MV-4-11 (cell line): ENCODE results near the gene POU5F1.

Source experiments
- DNase-seq: peaks from one replicate; lab custom pipeline; 2025; lab: John Stamatoyannopoulos, UW

Gene POU5F1

DNA sequence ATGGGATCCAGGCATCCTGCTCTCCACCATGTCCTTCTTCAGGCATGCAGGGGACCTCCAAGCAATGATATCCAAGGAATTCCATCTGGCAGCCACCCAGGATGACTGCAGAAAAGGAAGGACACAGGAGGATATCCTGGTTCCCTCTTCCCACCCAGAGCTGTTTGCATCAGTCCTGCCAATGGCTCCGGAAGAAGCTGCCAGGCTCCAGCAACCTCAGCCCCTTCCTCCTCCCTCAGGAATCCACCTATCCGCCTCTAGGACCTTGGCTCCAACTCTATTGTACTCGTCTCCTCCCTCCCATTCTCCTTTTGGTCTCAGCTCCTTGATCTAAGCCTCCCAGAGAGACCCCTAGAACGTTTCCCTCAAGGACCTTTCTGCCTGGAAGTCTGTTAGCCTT, 30.9 kb downstream of the POU5F1 start:
- DNase-seq, result no peak

DNA sequence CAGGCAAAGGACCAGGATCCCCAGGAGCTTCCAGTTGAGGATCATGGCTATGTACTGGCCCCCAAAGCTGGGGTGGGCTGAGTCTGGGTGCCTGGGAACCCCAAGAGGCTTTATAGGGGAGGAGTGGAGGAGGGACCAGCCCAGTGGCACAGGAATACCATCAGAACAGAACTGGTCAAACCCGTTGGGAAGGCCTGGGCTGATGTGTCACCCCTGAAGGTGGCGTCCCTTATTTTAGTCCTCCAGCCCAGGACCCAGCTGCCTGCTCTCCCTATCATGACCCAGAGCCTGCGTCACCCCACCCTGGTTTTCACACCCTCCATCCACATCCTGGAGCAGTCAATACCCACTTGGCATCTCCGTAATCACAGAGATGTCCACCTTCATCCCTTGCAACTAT, 31.5 kb downstream of the POU5F1 start, which contains the start of gene PSORS1C2:
PSORS1C2 (minus strand) TSS at position 85 of the 400 bp plus-strand sequence; CDS start at position 45, 40 bp downstream.
- DNase-seq, result no peak

DNA sequence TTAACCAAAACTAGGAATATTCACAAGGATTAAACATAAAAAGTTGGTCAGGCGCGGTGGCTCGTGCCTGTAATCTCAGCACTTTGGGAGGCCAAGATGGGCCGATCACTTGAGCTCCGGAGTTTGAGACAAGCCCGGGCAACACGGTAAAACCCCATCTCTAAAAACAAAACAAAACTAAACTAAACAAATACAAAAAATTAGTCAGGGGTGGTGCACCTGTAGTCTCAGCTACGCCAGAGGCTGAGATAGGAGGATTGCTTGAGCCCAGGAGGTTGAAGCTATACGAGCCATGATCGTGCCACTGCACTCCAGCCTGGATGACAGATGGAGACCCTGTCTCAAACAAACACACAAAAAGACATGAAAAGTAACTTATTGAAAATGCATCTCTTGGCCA, 34.8 kb downstream of the POU5F1 start:
- DNase-seq, result no peak

DNA sequence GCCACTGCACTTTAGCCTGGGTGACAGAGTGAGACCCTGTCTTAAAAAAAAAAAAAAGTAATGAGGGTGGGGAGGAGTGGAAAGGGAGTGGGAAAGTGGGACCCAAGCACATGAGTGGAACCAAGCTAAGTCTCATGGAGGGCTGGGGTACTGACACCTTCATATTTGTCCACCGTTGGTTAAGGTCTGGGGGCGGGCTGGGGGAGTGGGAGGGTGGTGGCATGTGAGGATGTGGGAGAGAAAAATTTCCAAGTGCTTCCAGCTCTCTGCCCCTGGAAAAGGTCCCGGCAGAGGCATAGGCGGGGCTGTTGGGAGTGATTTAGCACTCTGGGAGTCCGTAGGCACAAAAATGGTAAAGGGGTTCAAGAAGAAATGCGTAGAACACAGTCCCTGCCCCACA, 37.7 kb downstream of the POU5F1 start:
- no peak for DNase-seq

DNA sequence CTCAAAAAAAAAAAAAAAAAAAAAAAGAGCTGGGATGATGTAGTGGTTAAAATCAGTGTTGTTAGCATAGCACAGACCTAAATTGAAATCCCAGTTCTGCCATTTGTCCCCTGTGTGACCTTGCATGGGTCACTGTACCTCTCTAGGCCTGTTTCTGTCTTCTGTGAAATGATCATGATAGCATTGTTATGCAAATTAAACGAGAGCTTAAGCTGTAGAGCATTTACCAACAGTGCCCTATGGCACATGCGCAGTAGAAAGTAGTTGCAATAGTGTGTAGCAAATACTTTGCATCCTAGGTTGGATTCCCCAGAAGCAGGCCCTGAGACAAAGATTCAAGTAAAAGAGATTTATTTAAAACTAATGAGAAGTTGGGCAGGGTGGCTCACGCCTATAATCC, 38.9 kb downstream of the POU5F1 start:
- no peak for DNase-seq

DNA sequence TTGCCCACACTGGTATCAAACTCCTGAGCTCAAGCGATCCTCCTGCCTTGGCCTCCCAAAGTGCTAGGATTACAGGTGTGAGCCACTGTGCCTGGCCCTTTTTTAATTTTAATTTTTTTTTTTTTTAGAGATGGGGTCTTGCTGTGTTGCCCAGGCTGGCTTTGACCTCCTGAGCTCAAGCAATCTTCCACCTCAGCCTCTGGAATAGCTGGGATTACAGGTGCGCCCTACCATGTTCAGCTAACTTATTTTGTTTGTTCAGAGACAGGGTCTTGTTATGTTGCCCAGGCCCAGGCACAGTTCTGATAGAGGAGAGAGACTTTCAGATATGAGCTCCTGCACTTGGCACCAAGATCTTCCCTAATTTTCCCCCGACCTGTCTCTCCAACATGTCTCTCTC, 39.7 kb downstream of the POU5F1 start:
- no peak for DNase-seq

DNA sequence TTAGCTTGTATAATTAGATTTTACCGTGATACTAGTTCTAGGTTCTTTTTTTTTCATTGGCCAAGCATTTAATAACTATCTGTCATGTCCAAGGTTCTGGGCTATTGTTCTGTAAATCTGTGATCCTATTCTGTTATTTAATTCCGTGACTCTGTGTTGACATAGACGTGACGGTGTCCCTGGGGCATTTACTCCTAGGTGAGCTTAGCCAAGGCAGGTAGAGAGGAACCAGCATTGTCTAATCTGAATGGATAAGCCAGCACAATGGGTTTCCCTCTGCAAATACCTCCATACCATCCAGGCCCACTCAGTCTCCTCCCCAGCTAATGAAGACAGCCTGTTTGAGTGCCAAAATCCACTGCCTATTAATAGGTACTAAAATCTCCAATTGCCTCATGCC, 41.4 kb downstream of the POU5F1 start:
- DNase-seq, result no peak

DNA sequence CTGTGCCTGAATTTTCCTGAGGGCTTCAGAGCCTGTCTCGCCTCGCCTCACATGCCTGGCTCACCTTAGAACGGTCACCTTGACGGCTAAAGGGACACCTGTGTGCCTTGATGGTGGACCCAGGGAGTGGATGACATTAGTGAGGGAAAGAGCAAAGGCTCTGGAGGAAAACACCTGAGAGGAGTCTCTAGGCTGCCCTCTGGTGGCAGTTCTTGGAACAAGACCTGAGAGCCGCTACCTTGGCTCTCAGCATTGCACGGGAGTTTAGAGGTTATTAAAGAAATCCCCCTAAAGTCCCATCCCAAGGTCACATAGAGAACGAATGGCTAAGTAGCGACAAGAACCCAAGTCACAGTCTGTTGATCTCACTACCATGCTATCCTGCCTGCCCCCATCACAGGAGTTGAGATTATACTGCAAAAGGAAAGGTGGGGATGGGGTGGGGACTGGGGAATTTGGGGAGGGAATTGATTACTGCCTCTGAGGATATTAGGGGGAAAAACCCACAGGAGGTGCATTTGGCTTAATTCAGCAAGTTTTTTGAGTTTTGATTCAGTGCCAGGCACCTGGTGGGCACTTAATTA, 42.3 kb downstream of the POU5F1 start:
- no peak for DNase-seq

DNA sequence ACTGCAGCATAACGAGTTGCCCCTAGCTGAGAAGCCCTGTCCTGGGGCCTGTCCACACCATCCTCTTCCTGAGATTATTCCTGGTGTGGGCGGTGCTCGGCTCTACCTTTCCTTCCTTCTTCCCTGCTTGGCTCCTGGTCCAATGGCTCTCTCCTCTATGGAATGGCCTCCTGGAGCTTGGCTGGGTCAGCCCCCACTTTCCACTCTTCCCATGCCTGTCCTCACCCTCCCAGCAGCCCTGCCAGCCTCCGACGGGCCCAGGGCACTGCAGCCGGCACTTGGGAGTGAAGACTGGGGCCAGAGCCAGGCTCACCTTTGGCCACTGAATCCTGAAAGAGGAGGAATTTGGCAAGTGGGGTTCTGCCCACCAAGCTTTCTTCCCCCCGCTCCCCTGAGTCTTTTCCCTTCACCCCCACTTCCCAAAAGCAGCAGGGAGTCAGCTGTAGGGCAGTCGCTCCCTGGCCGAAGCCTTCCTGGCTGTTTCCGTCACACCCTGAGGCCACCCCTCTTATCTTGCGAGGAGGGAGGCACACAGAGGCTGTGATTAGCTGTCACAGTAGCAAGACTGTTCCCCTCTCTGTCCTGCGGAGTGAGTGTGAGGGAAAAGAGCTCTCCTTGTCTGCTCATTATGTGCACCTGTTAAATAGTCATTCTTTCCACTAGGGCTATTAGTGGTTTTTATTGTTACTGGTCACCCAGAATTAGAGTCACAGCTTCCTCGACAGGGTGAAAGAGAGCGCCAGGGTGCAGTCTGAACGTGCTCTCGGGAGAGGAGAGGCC, 43.9 kb downstream of the POU5F1 start:
- DNase-seq, result no peak

DNA sequence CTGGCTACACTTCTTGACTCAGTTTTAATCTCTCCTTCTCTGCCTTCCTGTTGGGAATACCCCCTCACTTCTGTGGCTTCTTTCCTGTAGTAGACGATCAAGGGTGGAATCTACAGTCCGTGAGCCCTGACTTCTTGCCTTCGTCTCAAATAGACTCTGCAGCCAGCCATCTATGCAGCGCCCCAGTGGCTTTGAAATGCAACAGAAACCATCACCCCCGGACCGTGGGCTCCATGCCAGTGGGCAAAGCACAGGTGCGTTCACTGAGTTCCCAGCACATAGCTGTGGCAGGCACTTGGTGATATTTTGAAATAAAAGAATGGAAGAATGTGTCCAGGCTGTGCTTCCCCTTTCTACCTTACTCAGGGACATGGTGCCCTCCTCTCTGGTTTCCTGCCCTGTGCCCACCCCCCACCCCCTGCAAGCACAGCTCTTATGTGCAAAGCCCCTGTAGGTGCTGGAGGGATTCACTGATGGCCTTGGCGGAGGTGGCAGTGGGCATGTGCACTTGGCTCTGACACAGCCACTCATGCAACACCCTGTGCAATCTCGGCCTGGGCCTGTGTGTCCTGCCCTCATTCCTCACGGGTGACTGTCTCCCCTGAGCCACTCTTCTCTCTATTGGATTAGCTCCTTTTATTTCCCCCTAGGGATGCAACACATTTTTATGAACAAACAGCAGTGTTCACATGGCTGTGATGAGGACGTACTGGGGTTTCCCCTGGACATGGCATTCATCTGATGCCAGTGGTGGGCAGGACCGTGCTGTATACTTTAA, 44.7 kb downstream of the POU5F1 start:
- no peak for DNase-seq

DNA sequence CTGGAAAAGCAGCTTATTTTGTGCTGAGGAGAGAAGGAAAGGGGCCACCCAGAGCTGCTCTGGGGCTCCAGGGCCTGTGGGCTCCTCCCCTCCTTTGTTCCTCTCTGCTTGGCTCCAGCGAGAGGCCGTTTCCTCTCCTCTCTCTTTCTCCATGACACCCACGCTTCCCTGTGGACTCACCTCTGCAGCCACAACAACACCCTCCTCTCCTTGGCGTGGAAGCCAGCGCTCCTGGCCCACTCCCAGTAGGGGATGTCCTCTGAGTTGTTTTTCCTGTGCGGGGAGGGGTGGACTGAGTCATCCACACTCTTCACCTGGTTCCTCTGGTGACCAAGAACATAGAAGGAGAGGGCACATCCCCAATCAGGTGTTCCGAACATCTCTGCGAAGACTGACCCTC, 45.3 kb downstream of the POU5F1 start:
- DNase-seq, result no peak

DNA sequence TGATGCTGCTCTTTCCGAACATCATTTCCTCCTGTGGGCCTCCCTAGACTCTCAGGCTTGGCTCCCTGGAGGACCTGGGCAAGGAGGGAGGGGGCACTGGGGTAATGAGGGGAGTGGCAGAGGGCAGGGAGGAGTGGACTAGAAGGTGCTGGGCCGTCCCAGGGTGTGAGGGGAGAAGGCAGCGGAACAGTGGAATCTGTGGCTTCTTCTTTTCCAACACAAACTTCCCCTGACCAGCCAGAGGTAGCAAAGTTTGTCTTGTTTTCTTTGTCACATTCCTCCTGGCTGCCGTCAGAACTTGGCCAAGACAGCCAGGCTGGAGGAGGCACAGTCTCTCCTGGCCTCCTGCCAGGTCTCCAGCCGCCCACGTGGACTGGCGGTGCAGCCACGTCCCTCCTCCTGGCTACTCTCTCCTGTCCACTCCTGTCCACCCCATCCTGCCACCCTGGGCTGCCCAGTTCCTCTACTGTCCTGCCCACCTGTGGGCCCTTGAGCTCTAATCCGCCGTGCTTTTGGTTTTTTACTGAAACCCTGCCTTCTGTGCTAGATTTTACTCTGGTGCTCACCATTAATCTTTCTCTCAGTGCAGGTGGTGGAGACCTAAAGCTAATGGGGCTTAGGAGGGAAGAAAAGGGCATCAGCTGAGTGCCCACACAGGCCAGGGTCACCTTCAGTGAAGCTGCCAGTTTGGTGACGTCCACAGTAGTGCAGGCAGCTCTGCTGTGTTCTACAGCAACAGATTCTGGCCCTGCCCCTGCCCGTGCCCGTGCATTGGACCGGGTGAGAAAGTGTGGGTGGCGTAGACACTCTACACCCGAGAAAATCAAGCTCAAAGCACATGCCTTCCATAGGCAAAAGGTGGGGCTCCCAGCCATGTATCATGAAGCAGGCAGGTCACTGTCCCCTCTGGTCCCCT, 47.4 kb downstream of the POU5F1 start:
- no peak for DNase-seq

DNA sequence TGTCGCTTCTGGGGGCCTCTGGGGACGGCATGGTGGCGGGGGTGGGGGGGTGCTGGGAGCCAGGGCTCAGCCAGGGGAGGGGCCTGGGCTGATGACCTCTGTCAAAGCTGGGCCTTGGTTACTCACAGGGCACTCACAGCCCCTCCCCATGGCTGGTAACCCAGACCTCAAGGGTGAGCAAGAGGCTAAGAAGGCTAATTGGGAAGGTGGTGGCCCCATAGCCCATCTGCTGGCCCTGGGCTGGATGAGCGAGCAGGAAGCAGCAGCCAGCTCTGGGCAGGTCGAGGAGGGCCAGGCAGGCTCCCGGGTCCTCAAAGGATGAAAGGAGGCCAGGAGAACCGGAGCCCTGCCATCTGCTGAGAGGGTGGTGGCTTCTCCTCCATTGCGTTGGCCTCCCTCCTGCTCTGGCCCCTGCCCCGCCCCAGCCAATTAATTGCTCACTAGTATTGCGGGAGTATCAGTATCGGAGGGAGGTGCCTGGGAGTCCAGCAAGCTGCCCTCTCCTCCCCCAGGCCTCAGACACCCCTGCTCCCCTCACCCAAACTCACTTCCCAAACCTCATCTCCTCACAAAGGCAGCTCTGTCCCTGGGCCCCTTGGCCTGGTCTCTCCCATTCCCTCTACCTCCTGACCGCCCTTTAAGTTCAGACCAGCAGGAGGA, 49.2 kb downstream of the POU5F1 start:
- no peak for DNase-seq

DNA sequence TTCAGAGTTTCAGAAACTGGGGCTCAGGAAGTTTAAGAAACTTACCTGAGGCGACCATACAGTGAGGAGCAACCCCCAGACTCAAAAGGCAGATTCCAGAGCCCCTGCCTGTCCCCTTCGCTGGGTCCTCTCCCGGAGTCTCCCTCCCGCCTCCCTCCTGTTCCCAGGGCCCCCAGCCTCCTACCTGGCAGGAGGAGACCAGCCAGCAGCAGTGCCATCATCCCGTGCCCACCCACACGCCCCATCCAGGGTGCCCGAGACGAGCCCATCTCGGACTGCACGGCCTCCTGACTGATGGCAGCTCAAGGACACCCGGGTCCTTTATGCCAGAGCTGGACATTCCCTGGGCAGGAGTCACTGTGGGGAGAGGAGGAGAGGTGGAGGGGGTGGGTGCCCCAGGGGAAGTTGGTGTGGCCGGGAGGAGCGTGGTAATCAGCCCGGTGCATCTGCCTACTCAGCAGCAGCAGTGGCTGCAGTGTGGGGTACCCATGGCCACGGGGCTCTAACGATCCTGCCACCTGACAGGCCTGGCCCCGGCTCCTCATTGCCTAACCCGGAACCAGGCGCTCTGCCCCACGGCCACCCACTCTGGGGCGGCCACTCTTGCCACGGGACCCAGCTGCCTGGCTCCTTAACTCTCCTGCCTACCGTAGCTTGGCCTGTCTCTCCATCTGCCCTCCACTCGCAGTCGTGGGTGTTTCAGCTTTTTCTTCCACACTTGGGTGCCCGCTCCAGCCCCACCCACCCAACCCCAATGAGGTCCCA, 50.1 kb downstream of the POU5F1 start, which contains the start of gene CDSN:
CDSN (minus strand) TSS at position 296 of the 765 bp plus-strand sequence; CDS start at position 269, 27 bp downstream.
- DNase-seq, result no peak

DNA sequence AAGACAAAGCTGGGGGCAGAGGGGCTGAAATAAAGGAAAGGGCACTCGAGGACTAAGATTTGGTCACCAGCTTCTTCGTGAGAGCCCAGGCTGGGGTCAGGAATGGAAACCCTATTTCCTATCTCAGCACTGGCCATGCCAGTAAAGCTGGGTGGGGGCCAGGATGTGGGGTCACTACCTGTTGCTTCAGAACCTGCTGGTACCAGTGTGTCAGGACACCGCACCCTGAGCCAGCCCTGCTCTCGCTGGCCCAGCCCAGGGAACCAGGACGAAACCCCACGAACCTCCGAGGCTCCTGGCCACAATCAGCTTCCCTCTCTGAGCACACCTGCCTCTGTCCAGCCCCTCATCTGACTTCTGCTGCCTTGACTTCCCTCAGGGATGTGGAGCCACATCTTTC, 52.3 kb downstream of the POU5F1 start:
- no peak for DNase-seq

DNA sequence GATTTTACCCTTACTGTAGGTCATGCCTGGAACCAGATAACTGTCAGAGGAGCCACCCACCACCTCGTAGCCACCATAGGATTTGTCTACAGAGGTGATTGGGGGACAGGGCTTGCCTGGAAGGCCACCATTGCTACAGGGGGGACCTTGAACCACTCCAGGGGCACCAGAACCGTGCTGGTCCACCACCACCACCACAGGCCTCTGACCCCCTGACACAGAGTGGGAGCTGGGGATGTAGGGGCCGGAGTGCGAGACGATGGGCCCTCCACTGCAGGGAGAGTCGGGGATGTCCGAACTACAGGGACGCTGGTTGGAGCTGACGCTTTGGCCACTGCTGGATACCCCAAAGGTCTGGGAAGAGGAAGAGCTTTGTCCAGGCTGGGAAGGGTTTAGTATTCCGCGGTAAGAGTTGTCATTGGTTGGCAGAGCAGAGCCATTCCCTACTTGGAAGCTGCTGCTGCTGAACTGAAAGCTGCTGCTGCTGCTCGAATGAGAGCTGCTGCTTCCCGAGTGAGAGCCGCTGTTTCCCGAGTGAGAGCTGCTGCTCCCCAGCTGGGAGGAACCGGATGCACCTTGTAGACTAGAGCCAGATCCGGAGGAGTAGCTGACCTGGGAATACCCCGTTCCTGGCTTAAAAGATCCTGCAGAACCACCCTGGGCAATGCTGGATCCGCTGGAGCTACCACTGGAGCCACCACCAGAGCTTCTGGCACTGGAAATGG, 53.7 kb downstream of the POU5F1 start:
- no peak for DNase-seq

DNA sequence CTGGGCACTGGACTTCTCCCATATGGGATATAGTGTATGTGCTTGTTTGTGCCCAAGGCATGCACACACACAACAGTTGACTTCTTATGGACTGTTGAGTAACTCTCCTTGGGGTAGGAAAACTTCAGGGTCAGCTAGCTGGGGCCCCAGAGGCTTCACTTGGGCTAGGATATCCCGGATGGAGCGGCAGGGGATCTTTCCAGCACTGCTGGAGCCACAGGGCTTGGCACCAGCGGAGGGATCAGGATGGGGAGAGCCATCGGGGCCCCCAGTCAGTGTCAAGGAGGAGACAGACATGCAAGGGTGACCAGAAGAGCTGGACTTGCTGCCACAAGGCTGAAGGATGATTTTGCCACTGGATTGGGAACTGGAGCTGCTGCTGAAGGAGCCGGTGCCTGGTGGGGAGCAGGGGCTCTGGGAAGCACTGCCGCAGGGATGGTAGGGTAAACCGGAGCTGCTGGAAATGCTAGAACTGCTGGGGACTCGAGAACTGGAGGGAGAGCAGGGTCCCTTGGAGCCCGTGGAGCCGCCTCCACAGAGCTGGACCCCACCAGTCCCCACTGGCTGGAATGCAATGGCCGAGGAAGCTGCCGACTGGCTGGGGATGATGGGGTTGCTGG, 54.4 kb downstream of the POU5F1 start:
- no peak for DNase-seq

DNA sequence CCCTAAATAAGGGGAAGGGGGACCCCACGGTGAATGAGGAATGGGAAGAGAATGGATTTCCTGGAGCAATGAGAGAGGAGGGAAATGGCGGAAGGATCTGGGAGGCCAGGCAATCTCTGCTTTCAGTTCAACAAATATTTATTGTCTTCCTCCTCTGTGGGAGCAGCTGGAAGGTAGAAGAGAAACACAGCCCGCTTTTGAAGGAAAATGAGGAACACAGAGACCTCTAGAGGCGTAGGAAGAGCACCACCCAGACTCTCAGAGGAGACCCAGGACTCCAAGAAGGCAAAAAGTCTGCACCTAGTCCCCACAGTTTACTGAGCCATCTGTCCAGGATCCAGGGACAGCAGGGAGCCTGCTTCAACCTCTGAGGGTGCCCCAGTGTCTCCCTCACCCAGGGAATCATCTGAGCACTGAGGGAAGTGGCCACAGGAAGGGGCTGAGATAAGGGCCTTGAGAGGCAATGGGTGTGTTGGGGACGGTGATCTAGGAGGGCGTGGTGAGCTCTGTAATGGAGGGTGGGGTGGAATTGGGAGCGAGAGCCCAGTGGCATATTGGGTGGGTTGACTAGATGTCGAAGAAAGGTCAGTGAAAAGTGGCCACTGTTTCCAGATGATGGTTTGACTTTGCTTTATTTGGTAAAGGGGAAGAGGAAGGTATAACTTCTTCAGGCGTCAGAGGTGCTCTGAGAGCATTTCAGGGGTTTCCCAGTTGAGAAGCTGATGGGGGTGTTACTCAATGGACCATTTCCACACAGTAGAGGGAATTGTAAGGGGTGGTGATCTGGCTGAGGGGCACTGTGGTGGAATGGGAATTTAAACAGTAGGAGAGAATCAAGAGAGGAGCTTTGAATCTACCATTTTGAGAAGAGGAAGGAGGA, 55.3 kb downstream of the POU5F1 start:
- DNase-seq, result peak; percentile 65
